ENCODE results near the gene SORBS2.
"Not testable (repeated sequence)": the region's sequence is repeated elsewhere in the genome, so short reads cannot be mapped to it uniquely, and the experiment has no call there.

Gene SORBS2

GRCh38 chr4:185710487-185710995 is 101.5 kb downstream of the SORBS2 start:
- DNase-seq, result no peak

GRCh38 chr4:185709802-185710486 is 102.0 kb downstream of the SORBS2 start:
- DNase-seq, result no peak

- DNase-seq, result no peak
Observed at GRCh38 chr4:185708348-185708747, 103.6 kb downstream of the SORBS2 start.

DNA sequence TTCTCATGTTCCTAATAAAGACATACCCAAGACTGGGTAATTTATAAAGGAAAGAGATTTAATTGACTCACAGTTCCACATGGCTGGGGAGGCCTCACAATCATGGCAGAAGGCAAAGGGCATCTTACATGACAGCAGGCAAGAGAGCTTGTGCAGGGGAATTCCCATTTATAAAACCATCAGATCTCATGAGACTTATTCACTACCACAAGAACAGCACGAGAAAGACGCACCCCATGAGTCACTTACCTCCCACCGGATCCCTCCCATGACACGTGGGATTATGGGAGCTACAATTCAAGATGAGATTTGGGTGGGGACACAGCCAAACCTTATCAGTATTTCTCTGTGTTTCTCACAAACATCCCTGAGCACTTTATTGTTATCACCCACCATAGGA is 104.4 kb downstream of the SORBS2 start:
- DNase-seq, result not testable (repeated sequence)

GRCh38 chr4:185702147-185702663 is 109.8 kb downstream of the SORBS2 start:
- no peak for DNase-seq

DNA sequence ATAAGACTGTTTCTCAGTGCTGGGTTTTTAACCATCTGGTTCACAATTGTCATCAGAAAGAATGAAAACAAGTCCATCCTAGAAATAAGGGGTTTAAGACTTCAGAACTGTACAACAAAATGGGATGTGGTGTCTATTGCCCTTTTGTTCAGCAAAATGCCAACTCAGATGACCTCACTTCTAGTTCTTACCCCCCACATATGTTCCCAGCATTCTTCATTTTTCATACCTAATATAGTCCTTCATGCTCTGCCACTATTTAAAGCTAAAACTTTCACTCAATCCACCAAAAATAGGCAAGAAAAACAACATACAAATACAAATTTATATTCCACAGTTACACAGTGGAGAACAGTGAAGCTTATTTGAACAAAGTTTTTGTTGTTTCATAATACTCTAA is 111.4 kb downstream of the SORBS2 start:
- DNase-seq, result no peak

DNA sequence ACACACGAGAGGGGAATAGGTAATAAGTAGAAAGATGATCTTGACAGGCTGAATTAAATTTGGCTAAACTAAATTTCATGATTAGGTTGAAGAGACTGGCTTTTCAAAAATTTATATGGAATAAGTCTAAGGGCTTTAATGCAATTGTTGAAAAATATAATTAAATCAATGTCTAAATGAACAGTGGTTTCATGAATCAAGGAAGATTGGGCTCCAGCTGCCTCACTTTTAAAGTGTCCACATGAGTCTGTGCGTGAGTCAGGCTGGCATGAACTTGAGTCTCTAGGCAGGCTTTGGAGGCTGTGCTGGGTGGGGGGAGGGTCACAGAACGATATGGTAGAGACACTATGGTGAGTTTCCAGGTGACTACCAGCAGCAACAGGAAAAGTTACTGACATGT is 111.9 kb downstream of the SORBS2 start:
- no peak for DNase-seq

DNA sequence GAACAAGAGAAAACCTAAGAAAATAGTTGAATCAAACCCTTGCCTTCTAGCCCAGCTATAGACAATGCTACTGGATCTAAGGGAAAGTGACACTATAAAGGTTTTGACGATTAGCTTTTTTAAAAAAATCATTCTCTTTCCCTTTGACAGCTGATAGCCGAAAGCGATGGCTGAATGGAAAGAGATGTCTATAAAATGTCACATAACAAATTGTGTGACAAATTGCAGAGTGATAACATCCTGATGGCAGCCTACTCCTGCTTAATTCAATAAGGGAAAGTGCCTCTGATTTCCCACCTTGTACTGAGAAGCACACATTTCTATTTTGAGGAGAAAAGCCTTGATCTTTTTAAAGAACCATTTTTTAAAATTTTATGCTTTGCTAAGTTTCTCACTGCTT is 114.5 kb downstream of the SORBS2 start:
- DNase-seq, result no peak

GRCh38 chr4:185695743-185696142 is 116.3 kb downstream of the SORBS2 start:
- no peak for DNase-seq

DNA sequence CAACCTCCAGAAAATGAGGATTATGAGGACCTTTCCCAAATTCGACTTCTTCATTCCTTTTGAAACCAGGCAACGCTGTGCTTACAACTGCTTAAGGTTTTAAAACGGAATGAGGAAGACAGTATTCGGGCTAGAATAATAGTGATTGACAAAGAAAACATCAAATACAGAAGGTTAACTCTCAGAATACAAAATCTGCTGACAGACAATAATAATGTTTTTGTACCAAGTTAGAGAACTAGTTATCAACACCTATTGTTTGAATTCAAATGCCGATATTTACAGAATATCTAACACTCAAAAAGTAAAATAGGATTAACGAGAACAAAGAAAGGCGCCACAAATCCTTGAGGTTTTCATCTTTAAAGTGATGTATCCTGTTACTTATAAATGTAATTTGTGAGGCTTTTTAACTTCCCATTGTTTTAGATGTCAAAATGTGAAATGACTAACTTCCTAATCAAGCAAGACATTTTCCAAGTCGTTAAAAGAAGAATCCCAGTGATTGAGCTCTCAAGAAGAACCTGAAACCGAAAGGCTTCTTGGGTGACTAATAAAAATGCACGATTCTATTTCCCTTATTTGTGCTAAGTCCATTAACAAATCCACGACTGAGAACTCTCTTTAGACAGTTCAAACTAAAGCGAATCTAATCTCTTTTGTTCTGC is 118.3 kb downstream of the SORBS2 start:
- no peak for DNase-seq

DNA sequence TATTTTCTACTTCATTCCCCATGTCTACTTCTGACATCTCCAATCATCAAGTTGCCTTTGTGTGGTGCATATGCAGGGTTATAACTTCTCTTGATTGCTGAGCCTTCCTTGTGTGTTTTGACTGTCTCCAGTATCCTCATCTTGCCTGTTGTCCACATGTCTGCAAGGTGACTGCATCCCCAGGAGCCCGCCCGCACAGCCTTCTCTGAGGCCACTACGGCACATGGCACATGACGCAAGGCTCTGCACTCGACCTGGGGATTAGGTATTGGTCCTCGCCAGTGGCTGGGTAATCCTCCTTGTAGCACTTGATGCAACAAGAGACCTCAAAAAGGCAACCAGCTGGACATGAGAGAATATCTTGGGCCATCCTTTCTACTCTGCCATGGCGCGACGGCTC is 122.6 kb downstream of the SORBS2 start:
- no peak for DNase-seq

- no peak for DNase-seq
Observed at GRCh38 chr4:185685804-185686203, 126.2 kb downstream of the SORBS2 start.

DNA sequence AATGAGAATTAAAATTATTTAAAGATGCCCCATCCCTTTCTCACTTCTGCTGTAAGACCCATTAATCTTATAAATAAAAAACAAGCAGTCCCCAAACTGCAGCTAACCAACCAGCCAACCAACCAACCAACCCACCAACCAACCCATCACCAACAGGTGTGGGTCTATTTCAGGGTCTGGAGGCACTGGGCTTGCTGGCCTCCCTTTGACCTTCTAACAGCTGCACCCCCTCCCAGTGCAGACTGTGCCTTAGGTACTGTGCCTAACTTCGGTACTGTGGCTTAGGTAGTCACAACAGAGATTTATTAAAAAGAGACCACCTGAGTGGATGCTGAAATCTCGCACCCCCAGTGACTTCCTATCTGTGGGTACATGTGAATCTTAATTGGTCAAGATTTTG is 128.1 kb downstream of the SORBS2 start:
- no peak for DNase-seq

DNA sequence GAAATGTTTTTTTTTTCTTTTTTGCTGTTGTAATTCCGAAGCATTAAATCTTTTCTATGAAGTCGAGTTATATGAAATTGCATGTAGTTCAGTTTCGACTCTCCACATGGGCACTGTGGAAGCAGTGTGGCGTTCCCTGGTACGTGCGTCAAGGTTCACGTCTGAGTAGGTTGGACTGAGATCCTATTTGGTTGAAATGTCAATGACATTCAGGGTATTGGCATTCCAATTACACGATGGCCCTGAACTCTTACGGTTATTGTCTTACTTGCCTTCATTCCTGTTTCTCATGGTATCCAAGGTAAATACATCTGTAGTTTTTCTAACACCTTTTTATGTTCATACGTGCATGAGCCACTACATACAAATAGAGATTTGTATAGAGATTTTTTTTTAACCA is 128.8 kb downstream of the SORBS2 start:
- no peak for DNase-seq

- DNase-seq, result no peak
Observed at GRCh38 chr4:185682236-185682635, 129.8 kb downstream of the SORBS2 start.

- DNase-seq, result no peak
Observed at GRCh38 chr4:185681604-185682003, 130.4 kb downstream of the SORBS2 start.

- DNase-seq, result no peak
Observed at GRCh38 chr4:185680617-185681016, 131.4 kb downstream of the SORBS2 start.

- no peak for DNase-seq
Observed at GRCh38 chr4:185679523-185679922, 132.5 kb downstream of the SORBS2 start.

DNA sequence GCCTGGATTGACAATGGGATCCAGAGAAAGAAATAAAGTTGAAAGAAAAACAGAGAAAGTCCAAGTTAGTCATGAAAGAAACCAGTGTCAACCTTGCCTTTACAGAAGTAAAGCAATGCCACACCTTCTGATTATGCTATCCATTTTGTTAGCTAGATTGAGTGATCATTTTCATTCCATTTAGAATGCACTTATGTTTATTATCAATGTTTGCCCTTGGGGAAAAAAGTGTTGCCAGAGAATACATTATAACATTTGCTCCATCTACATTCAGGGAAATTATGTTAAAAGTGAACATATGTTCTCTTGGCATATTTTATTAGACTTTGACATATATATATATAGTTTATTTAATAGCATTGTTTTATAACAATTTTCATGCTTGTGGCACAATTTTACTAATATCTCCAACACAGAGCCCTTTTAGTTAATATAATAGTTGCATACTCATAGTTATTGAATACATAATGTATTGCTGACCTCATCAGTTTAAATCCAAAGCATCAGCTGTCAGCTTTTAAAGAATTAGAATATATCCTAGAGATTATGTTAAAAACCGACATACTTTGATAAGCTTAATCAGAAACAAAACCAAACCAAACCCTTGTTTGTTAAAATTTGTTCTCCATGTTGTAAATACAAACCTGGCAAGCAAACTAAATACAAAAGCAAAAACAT is 134.2 kb downstream of the SORBS2 start:
- DNase-seq, result no peak

DNA sequence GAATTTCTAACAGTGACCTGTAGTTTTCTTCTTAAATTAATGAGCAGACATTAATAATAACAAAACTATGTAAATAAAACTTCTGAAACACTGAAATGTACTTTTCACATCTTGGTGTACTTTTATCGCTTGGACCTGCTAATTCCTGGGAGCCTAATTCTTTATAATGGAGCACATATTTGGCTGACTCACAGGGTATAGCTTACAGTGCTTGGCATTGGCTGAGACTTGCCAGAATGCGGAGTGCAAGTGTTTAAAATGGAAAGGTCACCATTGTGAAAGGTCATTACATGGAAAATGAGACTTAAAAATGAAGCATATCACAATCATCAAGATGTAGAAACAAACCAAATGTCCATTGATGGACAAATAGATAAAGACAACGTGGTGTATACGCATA is 139.4 kb downstream of the SORBS2 start:
- DNase-seq, result no peak

DNA sequence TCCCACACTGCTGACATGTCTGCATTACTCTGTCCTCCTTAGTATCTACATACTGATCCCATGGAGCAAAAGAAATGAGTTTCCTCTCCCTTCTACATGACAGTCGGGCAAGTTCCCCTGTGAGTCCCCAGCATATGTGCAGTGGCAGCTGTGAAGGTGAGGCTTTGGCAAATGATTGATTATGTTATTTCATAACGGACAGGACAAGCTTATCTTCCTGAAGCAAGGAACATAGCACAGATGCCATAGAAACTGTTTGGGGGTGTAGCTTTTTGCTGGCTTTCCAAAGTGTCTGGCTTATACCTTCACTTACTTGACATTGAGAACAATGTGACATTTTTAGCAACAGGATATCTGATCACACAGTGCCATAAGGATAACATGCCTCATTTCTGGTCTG is 139.8 kb downstream of the SORBS2 start:
- no peak for DNase-seq

- no peak for DNase-seq
Observed at GRCh38 chr4:185671496-185671895, 140.5 kb downstream of the SORBS2 start.

GRCh38 chr4:185671066-185671465 is 140.9 kb downstream of the SORBS2 start:
- no peak for DNase-seq

DNA sequence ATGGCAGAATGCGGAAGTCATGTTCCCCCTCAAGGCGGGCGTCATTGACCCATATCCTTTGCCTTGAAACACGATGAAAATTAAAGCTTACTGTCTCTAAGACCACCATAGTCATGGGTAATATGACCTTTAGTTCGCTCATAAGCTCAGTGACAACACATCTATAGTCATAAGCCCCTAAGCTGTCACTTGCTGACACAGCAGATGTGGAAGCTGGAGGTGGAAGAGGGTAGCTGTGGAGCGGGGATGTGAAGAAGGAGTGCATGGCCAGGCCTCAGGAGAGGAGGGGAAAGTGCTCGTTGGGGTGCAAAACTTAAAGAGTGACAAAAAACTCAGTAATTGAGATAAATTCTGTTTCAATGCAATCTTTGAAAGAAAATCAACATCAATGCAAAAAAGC is 142.7 kb downstream of the SORBS2 start:
- no peak for DNase-seq

All from NCI-H1092 (cell line).